ENCODE results near the gene CEBPZ.
A peak's percentile ranks its signal among the peaks of the same experiment; 100 is the strongest.
"Not testable (repeated sequence)": the region's sequence is repeated elsewhere in the genome, so short reads cannot be mapped to it uniquely, and the experiment has no call there.

CEBPZ gene

DNA sequence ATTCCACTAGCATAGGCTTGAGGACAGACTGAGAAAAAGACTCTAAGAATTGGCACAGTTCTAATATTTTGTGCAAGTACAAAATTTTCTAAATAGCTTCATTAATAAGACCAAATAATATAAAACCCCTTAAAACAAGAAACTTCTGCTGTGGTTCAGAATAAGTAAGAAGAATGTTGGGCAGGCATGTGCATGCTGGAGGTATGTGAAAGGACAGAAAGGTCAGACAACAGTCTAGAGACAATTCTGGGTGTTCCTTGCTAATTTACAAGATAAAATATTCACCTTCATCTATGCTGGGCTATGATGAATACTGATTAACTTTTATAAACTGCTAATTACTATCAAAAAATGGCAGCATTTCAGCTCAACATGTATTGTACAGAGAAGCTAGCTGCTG lies 20.2 kb downstream of the CEBPZ start:
- no peak for DNase-seq (ENCODE audit: insufficient read length)
- FAIRE-seq, result no peak
- TF ChIP-seq POLR2AphosphoS5 (IDR thresholded peaks at IDR 0.05; ENCODE audit: low read depth, low read length) (no peak), TAF1 (IDR thresholded peaks at IDR 0.05; ENCODE audit: borderline replicate concordance, low read depth, low read length) (no peak), POLR2A (IDR thresholded peaks at IDR 0.05; ENCODE audit: low read depth, low read length) (no peak)

DNA sequence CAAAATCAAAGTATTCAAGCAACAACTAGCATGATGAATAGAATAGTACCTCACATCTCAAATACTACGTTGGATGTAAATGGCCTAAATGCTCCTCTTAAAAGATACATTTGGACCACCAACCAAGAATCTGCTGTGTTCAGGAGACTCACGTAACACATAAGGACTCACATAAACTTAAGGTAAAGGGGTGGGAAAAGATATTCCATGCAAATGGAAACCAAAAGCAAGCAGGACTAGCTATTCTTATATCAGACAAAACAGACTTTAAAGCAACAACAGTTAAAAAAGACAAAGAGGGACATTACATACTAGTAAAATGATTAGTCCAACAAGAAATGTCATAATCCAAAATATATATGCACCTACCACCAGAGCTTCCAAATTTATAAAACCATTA lies 24.6 kb downstream of the CEBPZ start:
- DNase-seq (ENCODE audit: insufficient read length); FAIRE-seq: not testable (repeated sequence)

DNA sequence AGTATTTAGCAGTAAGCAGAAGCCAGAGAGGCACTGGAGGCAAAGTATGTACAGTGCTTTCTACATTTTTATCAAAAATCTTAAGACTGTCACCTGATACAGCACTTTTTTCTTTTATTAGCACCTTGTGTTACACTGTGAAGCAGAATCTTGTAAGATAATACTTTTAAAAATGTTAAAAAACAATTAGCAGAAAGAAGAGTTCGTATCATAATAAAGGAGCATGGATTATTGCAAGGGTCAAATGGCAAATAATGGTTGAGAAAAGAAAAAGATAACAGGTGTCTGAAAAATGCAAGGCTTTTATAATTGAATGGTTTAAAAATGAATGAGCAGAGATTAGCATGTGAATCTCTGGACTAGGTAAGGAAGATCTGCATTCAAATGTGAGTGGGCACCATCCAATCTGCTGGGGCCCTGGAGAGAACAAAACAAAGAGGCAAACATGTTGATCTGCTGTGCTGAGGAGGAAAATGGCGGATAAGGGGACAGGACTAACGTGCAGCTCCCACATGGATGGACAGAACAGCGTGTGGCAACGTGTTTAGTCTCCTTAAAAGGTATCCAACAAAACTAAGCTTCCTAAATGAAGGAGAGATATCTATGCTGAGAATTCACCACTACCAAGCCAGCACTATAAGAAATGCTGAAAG lies 25.6 kb downstream of the CEBPZ start:
- TF ChIP-seq POLR2AphosphoS5 (IDR thresholded peaks at IDR 0.05; ENCODE audit: low read depth, low read length) (no peak), POLR2A (IDR thresholded peaks at IDR 0.05; ENCODE audit: low read depth, low read length) (no peak), TAF1 (IDR thresholded peaks at IDR 0.05; ENCODE audit: borderline replicate concordance, low read depth, low read length) (no peak)
- no peak for FAIRE-seq

DNA sequence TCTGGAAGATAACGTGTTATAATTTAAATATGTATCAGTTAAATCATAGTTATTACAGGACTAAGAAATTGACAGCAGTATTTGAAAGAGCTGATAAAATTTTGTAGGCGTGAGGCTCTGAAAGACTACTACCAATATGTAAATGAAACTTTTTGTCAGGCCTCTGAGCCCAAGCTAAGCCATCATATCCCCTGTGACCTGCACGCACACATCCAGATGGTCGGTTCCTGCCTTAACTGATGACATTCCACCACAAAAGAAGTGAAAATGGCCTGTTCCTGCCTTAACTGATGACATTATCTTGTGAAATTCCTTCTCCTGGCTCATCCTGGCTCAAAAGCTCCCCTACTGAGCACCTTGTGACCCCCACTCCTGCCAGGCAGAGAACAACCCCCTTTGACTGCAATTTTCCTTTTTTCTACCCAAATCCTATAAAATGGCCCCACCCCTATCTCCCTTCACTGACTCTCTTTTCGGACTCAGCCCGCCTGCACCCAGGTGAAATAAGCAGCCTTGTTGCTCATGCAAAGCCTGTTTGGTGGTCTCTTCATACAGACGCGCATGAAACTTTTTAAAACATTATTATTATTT lies 26.2 kb downstream of the CEBPZ start:
- DNase-seq (ENCODE audit: insufficient read length); FAIRE-seq: not testable (repeated sequence)

More for the DNA sequence above, 25.6 kb downstream of the CEBPZ start:
- no peak for DNase-seq (ENCODE audit: insufficient read length)

DNA sequence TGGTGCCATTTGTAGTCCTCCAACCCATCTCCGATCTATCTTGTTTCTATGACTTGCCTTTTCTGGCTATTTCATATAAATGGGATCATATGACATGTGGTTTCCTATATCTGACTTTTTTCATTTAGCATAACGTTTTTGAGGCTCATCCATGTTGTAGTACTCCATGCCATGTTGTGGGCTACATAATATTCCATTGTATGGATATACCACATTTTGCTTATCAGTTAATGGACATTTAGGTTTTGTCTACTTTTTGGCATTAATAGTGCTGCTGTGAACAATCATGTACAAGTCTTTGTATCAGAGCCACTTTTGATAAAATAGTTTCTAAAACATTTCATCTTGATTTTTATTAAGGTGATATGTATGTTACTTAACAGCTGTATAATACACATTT lies 27.7 kb downstream of the CEBPZ start:
- TF ChIP-seq TAF1 (IDR thresholded peaks at IDR 0.05; ENCODE audit: borderline replicate concordance, low read depth, low read length), result no peak
- TF ChIP-seq POLR2AphosphoS5 (IDR thresholded peaks at IDR 0.05; ENCODE audit: low read depth, low read length), result no peak
- no peak for TF ChIP-seq POLR2A (IDR thresholded peaks at IDR 0.05; ENCODE audit: low read depth, low read length)
- FAIRE-seq (no peak), DNase-seq (ENCODE audit: insufficient read length) (no peak)

DNA sequence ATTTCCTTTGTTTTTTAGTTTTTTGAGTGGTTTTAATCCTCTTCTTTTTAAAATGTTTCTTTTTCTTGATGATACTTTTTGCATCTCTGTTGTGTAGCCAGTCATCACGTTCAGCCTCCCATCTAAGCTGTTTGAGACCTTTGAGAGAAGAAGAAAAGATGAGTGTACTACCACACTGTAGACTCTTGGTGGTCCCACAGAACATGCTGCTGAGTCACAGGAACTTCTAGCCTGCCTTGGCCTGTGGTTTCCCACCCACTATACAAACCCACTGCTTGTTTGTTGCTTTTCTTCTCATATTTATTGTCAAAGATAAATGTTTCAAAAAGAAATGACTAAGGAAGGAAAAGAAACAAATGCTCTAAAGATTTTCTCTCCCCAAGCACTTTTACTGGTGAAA lies 29.6 kb downstream of the CEBPZ start:
- DNase-seq (ENCODE audit: insufficient read length) (no peak), FAIRE-seq (no peak)
- TF ChIP-seq POLR2AphosphoS5 (IDR thresholded peaks at IDR 0.05; ENCODE audit: low read depth, low read length), result no peak
- TF ChIP-seq TAF1 (IDR thresholded peaks at IDR 0.05; ENCODE audit: borderline replicate concordance, low read depth, low read length), result no peak
- TF ChIP-seq POLR2A (IDR thresholded peaks at IDR 0.05; ENCODE audit: low read depth, low read length), result no peak

DNA sequence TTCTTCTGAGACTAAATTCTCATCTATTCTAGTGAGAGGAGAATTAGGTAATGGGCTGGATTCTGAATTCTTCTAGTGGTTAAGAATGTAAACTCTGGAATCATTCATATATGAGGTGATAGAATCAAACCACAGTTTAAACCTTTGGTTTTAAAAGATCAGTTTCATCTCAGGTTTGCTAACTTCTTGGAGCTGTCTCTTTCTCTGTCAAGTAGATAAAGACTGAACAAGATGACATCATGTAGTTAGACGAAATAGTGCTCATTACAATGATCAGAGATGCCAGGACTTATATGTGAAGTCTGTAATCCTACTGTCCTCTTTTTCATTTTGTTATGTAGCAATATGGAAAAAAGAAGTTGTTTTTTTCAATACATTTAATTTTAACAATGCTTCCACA lies 30.2 kb downstream of the CEBPZ start:
- FAIRE-seq, result no peak
- TF ChIP-seq POLR2AphosphoS5 (IDR thresholded peaks at IDR 0.05; ENCODE audit: low read depth, low read length), result no peak
- no peak for TF ChIP-seq TAF1 (IDR thresholded peaks at IDR 0.05; ENCODE audit: borderline replicate concordance, low read depth, low read length)
- TF ChIP-seq POLR2A (IDR thresholded peaks at IDR 0.05; ENCODE audit: low read depth, low read length), result no peak
- DNase-seq (ENCODE audit: insufficient read length), result no peak

DNA sequence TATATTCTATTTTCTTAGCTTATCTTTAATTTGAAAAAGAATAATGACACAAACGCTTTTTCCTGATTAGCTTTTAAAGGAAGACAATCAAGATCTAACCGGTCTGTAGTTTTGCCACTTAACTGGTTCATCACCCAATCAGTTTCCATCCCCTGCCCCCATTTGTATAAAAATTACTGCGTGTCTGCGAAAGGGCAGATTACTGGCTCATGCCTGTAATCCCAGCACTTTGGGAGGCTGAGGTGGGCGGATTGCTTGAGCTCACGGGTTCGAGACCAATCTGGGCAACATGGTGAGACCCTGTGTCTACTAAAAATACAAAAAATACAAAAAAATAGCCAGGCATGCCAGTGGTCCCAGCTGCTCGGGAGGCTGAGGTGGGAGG lies 32.7 kb downstream of the CEBPZ start:
- no peak for FAIRE-seq
- no peak for DNase-seq (ENCODE audit: insufficient read length)
- no peak for TF ChIP-seq TAF1 (IDR thresholded peaks at IDR 0.05; ENCODE audit: borderline replicate concordance, low read depth, low read length)
- TF ChIP-seq POLR2A (IDR thresholded peaks at IDR 0.05; ENCODE audit: low read depth, low read length), result no peak
- TF ChIP-seq POLR2AphosphoS5 (IDR thresholded peaks at IDR 0.05; ENCODE audit: low read depth, low read length), result no peak

DNA sequence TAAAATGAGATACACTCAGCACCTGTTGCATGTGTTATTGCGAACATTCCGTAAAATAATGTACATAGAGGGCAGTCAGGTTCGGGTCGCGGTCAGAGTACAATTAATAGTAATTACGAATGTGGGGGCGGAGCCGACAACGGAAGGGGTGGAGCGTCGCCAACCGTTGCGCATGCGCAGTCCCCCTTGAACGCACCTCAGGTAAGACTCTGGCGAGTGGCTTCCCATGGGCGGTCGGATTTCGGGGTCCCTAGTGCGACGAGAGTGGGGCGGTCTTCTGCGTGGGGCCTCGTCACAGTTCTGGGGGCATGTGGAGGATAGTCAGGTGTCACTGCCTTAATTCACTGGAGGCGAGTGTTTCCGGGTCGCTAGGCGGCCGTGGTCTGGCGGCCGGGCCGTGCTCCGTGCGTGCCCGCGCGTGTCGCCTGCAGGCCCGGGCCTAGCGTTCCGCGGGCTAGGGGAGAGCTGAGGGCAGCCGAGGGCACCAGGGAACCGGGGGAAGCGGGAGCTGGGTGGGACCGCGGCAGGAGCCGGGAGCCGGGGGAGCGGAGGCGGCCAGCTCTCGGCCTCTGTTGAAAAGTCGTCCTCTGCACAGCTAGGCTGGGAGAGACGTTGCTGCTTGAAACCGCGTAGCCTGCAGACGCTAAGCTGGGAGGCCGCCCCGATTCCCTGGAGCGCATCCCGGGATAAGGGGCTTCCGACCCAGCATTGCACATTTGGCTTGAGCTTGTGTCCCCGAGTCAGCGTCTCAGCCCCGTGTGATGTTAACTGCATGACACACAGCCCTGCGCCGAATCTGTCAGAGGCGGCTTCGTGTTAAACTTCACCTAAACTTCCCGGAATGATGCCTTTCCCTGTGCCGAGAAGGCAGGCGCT lies 34.8 kb downstream of the CEBPZ start, which contains the start of gene CEBPZOS:
TSS of gene CEBPZOS (plus strand) at position 177 of the 876 bp plus-strand sequence. CDS start 3,209 bp downstream, outside the sequence.
- DNase-seq (ENCODE audit: insufficient read length) (peak; percentile 70), FAIRE-seq (peak; percentile 99)
- no peak for TF ChIP-seq TAF1 (IDR thresholded peaks at IDR 0.05; ENCODE audit: borderline replicate concordance, low read depth, low read length)
- TF ChIP-seq POLR2A (IDR thresholded peaks at IDR 0.05; ENCODE audit: low read depth, low read length), result peak; percentile 82
- TF ChIP-seq POLR2AphosphoS5 (IDR thresholded peaks at IDR 0.05; ENCODE audit: low read depth, low read length), result peak; percentile 82

DNA sequence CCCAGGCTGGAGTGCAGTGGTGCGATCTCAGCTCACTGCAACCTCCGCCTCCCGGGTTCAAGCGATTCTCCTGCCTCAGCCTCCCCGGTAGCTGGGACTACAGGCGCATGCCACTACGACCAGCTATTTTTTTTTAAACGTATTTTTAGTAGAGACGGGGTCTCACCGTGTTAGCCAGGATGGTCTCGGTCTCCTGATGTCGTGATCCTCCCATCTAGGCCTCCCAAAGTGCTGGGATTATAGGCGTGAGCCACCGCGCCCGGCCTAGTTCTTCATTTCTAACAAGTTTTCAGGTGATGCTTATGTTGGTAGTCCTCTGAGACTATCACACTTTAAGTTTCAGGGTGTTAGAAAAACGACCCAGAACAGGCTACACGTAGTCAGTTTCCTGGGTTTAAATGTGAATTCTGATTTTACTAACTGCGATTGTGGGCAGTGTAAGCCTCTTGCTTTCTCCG lies 35.5 kb downstream of the CEBPZ start:
- not testable (repeated sequence) for FAIRE-seq; DNase-seq (ENCODE audit: insufficient read length)

DNA sequence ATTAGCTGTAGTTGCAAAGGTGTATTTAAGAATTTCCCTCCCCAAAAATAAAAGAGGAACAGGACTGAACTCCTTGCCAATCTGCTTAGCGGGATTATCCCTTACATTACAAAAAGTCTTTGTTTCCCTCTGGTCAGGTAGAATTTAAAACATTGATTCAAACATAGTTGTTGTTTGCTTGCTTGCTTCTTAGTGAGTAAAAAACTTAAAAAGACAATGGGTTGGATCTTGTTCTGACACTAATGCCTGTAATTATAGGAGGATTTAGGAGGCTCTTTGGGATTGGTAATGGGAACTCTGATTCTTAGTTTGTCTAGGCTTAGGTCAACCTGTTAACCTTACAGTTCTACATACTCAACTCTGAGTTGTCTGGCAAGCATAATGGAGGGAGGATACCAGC lies 38.8 kb downstream of the CEBPZ start:
- TF ChIP-seq POLR2AphosphoS5 (IDR thresholded peaks at IDR 0.05; ENCODE audit: low read depth, low read length) (no peak), POLR2A (IDR thresholded peaks at IDR 0.05; ENCODE audit: low read depth, low read length) (no peak), TAF1 (IDR thresholded peaks at IDR 0.05; ENCODE audit: borderline replicate concordance, low read depth, low read length) (no peak)
- DNase-seq (ENCODE audit: insufficient read length) (no peak), FAIRE-seq (no peak)

DNA sequence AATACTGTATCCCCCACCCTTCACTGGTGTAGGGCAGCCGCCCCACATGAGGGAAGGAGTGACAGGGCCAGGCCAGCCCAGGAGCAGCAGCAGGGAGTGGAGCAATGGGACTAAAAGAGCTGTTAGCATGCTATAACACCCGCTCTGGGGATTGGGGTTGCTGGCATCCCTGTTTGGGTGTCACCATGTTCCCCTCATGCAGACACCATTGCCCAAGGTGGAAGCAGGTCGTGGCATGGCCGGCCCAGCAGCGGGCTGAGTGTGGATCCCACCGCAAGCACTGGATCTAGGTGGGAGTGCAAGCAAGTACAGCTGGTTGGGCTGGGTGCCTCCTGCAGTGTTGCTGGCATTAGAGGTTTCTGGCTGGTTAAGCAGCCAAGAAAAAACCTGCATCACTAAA lies 39.6 kb downstream of the CEBPZ start:
- no peak for FAIRE-seq
- TF ChIP-seq POLR2AphosphoS5 (IDR thresholded peaks at IDR 0.05; ENCODE audit: low read depth, low read length), result no peak
- TF ChIP-seq TAF1 (IDR thresholded peaks at IDR 0.05; ENCODE audit: borderline replicate concordance, low read depth, low read length), result no peak
- TF ChIP-seq POLR2A (IDR thresholded peaks at IDR 0.05; ENCODE audit: low read depth, low read length), result no peak
- no peak for DNase-seq (ENCODE audit: insufficient read length)

Data from GM12892 (cell line).